Measurements from ENCODE around the gene POLG2.

DNA sequence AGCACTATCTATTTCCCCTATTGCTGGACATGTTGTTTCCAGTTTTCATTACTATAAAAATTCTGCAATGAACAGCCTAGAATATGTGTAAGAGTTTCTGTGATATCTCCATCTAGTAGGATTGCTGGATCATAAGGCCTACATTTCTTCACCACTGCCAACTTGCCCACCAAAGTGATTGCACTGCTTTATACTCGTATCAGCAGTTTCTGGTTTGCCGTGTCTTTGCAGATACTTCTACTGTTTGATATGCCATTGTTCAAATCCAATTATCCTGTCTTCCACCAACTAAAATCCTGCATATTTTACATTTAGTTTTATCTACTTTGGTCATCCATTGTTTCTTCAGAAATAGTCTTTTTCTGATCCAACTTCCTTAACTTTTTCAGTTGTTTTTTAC, 31.1 kb upstream of the POLG2 start:
- TF ChIP-seq CTCF (IDR thresholded peaks at IDR 0.05; ENCODE audit: low read depth, low read length, poor library complexity, severe bottlenecking) (no peak), EZH2phosphoT487 (IDR thresholded peaks at IDR 0.05; ENCODE audit: borderline replicate concordance, low read length) (no peak)

Measured in DOHH2 (cell line).